GM21717 (cell line): ENCODE data around the gene TEAD3.
"Not testable (repeated sequence)": the region's sequence is repeated elsewhere in the genome, so short reads cannot be mapped to it uniquely, and the experiment has no call there.

Source experiments
- ATAC-seq: cut with Tn5 transposase; IDR thresholded peaks from one replicate; pipeline ENCODE4 v1.9.1; 2021; ENCODE audit warnings: mild to moderate bottlenecking, moderate library complexity; ENCODE audit not compliant: unreplicated experiment

Gene TEAD3

GRCh38 chr6:35496841-35497570 is at the start of gene TEAD3:
TEAD3 (minus strand) TSS chr6:35497079.
- no peak for ATAC-seq

- ATAC-seq: no peak
Measured at GRCh38 chr6:35544769-35545361, 48.0 kb upstream of the TEAD3 start.

GRCh38 chr6:35543459-35544193 is 46.7 kb upstream of the TEAD3 start:
- no peak for ATAC-seq

- ATAC-seq: no peak
Measured at GRCh38 chr6:35541836-35542235, 45.0 kb upstream of the TEAD3 start.

GRCh38 chr6:35539223-35539622 is 42.3 kb upstream of the TEAD3 start:
- no peak for ATAC-seq

- ATAC-seq: not testable (repeated sequence)
Measured at GRCh38 chr6:35535847-35536246, 39.0 kb upstream of the TEAD3 start.

GRCh38 chr6:35534407-35535170 is 37.7 kb upstream of the TEAD3 start:
- no peak for ATAC-seq

GRCh38 chr6:35533981-35534380 is 37.1 kb upstream of the TEAD3 start:
- no peak for ATAC-seq

- ATAC-seq: no peak
Measured at GRCh38 chr6:35532126-35532525, 35.2 kb upstream of the TEAD3 start.

- no peak for ATAC-seq
Measured at GRCh38 chr6:35524380-35525020, 27.6 kb upstream of the TEAD3 start.

GRCh38 chr6:35522660-35523658 is 26.1 kb upstream of the TEAD3 start:
- ATAC-seq: no peak

- ATAC-seq: no peak
Measured at GRCh38 chr6:35522151-35522550, 25.3 kb upstream of the TEAD3 start.

- ATAC-seq: no peak
Measured at GRCh38 chr6:35521235-35521634, 24.4 kb upstream of the TEAD3 start.

GRCh38 chr6:35519313-35520015 is 22.6 kb upstream of the TEAD3 start:
- no peak for ATAC-seq

- ATAC-seq: no peak
Measured at GRCh38 chr6:35518566-35519312, 21.9 kb upstream of the TEAD3 start.

GRCh38 chr6:35517978-35518377 is 21.1 kb upstream of the TEAD3 start:
- not testable (repeated sequence) for ATAC-seq

- ATAC-seq: no peak
Measured at GRCh38 chr6:35516712-35517111, 19.8 kb upstream of the TEAD3 start.

GRCh38 chr6:35515939-35516338 is 19.1 kb upstream of the TEAD3 start:
- not testable (repeated sequence) for ATAC-seq
